ENCODE measurements around the gene FST.

- TF ChIP-seq REST (IDR thresholded peaks at IDR 0.05; ENCODE audit: insufficient read depth in 1 of 2, low read depth in 2 of 2, low read length in 2 of 2) = no peak
- TF ChIP-seq TAF1 (IDR thresholded peaks at IDR 0.05; ENCODE audit: borderline replicate concordance, insufficient read depth, low read length) = no peak
Measured at GRCh38 chr5:53436480-53437191, 43.8 kb upstream of the FST start.
